GM12878 (cell line): ENCODE data around the gene DNAH17. TPM values are rescaled to one million over a fixed set of nuclear protein-coding genes. Genes with fewer than 3 reads are reported as not detected.

Experiments
- ATAC-seq: fragments of 200-7000 bp; cut with Tn5 transposase; 3 replicates; pipeline ENCODE4 v1.9.1; 2020; ENCODE audit warnings: mild to moderate bottlenecking, moderate library complexity
- BruUV-seq: library from RNA; stranded (reverse); fragments of 400-500 nt; replicated peaks from 2 replicates; lab custom pipeline; 2021; lab: Mats Ljungman, UMichigan
- CTCF ChIA-PET: fragments of 300-600 bp; sonication (Branson Sonifier 250); formaldehyde crosslinking; extraction: SDS; loops from one replicate; lab custom pipeline; 2021; ENCODE audit warnings: inconsistent platforms; lab: Yijun Ruan, JAX
- POLR2A ChIA-PET: fragments of 350-600 bp; formaldehyde crosslinking; extraction: SDS; loops from one replicate; lab custom pipeline; 2021; ENCODE audit warnings: inconsistent platforms; lab: Charles Lee
- RAD21 ChIA-PET: fragments of 300-600 bp; sonication (Branson Sonifier 250); formaldehyde crosslinking; loops from one replicate; lab custom pipeline; 2023; ENCODE audit warnings: antibody characterized with exemption; ENCODE audit not compliant: unreplicated experiment; lab: Charles Lee
- SMC1A ChIA-PET: fragments of 300-600 bp; sonication (Branson Sonifier 250); formaldehyde crosslinking; loops from one replicate; lab custom pipeline; 2023; ENCODE audit not compliant: unreplicated experiment, uncharacterized antibody; lab: Charles Lee
- DNase-seq: peaks from one replicate; pipeline ENCODE4 v3.0.0-alpha.2; 2011; ENCODE audit warnings: low read depth, low spot score
- FAIRE-seq: peaks from 3 replicates; lab custom pipeline; 2011; peaks lifted over from hg19 to GRCh38; lab: Jason Lieb, UNC
- H2AFZ ChIP-seq: 2 replicates; pipeline ENCODE4 v1.6.0; 2011; ENCODE audit warnings: low read depth, low read length, control low read depth; ENCODE audit not compliant: control insufficient read depth
- H3K27ac ChIP-seq: 2 replicates; pipeline ENCODE4 v1.5.1; 2011; ENCODE audit warnings: control low read depth; ENCODE audit not compliant: control insufficient read depth, insufficient read depth
- H3K27me3 ChIP-seq, 2 experiments: replicated peaks in 1 of 2; 2 replicates each; pipeline versions ENCODE4 v1.6.0 to v1.6.1; 2011; ENCODE audit warnings: low read length in 1 of 2; ENCODE audit not compliant: control insufficient read depth in 2 of 2, insufficient read depth in 2 of 2
- H3K36me3 ChIP-seq, 2 experiments: 2 replicates each; pipeline ENCODE4 v1.5.1; 2011; ENCODE audit warnings: low read length in 1 of 2; ENCODE audit not compliant: control insufficient read depth in 2 of 2, insufficient read depth in 2 of 2
- H3K4me1 ChIP-seq: 2 replicates; pipeline ENCODE4 v1.6.1; 2011; ENCODE audit warnings: mild to moderate bottlenecking, low read length, moderate library complexity, mixed read lengths; ENCODE audit not compliant: control insufficient read depth, insufficient read depth
- H3K4me2 ChIP-seq: 2 replicates; pipeline ENCODE4 v1.6.0; 2011; ENCODE audit warnings: control low read depth; ENCODE audit not compliant: control insufficient read depth, insufficient read depth
- H3K4me3 ChIP-seq: fragments of 200-600 bp; sonication (generic); 2 replicates; pipeline ENCODE4 v1.5.1; 2016
- H3K79me2 ChIP-seq: 2 replicates; pipeline ENCODE4 v1.6.0; 2011; ENCODE audit warnings: low read length; ENCODE audit not compliant: control insufficient read depth, insufficient read depth
- H3K9ac ChIP-seq: 2 replicates; pipeline ENCODE4 v1.8.0; 2011; ENCODE audit warnings: low read length, control low read depth, mixed read lengths; ENCODE audit not compliant: control insufficient read depth, insufficient read depth
- H3K9me3 ChIP-seq: replicated peaks from 3 replicates; pipeline ENCODE4 v1.5.1; 2011; ENCODE audit warnings: mild to moderate bottlenecking, low read length; ENCODE audit not compliant: control insufficient read depth, insufficient read depth
- H4K20me1 ChIP-seq: 2 replicates; pipeline ENCODE4 v1.6.0; 2011; ENCODE audit not compliant: control insufficient read depth, insufficient read depth
- CTCF ChIP-seq, 3 experiments: IDR thresholded peaks in 2 of 3; conservative IDR thresholded peaks in 1 of 3; 2 replicates each; pipeline ENCODE4 v1.5.1; 2011; ENCODE audit warnings: low read depth in 3 of 3, low read length in 3 of 3, mild to moderate bottlenecking in 3 of 3, control low read depth in 2 of 3, moderate library complexity in 2 of 3, inconsistent platforms in 1 of 3, mixed read lengths in 1 of 3; ENCODE audit not compliant: control insufficient read depth in 2 of 3, insufficient read depth in 1 of 3; ENCODE audit errors: extremely low read depth in 1 of 3
- E2F8 ChIP-seq: fragments of 450-650 bp; IDR thresholded peaks from 2 replicates; pipeline ENCODE4 v1.6.1; 2018; ENCODE audit warnings: mild to moderate bottlenecking, low read depth, moderate library complexity; ENCODE audit not compliant: partially characterized antibody
- WGBS: methylation state at CpG from one replicate; pipeline ENCODE4 v1.1.6; 2016; ENCODE audit warnings: low lambda C conversion rate; ENCODE audit not compliant: insufficient replicate concordance, insufficient coverage; ENCODE audit errors: missing lambda C conversion rate; 5-methylcytosine and 5-hydroxymethylcytosine counted together
- in situ Hi-C: fragments of 300-500 bp; cut with MboI; formaldehyde crosslinking; loops from 9 replicates; pipeline ENCODE4 v1.14.3; 2018; ENCODE audit warnings: mixed read lengths
- intact Hi-C: fragments of 100-400 bp; cut with micrococcal nuclease; formaldehyde crosslinking; loops from one replicate; pipeline ENCODE4 v1.14.2; 2022; ENCODE audit not compliant: unreplicated experiment
- polyA plus RNA-seq, 11 experiments: library from polyadenylated mRNA; depleted of rRNA in 4 of 11; unstranded in 6 of 11; stranded (reverse) in 5 of 11; fragments of >200 nt; fragmentation: Nextera tagmentation in 4 of 11; fragmentation: Illumina TruSeq in 1 of 11; extraction: Ambion mirVana in 4 of 11; extraction: Trizol in 1 of 11; gene quantifications; 1 replicate in 1 of 11; 2 replicates in 10 of 11; pipeline versions ENCODE4 v1.2.1 to v1.2.3, GENCODE V29; 2011 to 2016; ENCODE audit warnings: inconsistent platforms in 2 of 11, missing spikeins in 2 of 11, low read depth in 1 of 11
- total RNA-seq, 4 experiments: library from RNA; depleted of rRNA in 3 of 4; stranded (reverse); fragments of >200 nt in 3 of 4; fragmentation: Illumina TruSeq in 1 of 4; extraction: Trizol in 1 of 4; gene quantifications; 2 replicates each; pipeline versions ENCODE4 v1.2.1 to v1.2.3, GENCODE V29; 2013 to 2021

DNAH17 gene
- total and polyA plus RNA-seq, 10 of the 15 experiments (the other 5 are each of a cell fraction or from before 2014, with no cell fraction given), result 0.16 to 2.9 (median 0.56) TPM

- H4K20me1 ChIP-seq, result no peaks in the 10 kb centered on the region
- intact Hi-C loops (no loop called here), in situ Hi-C loops (no loop called here)
- peaks cover 2% of the 10 kb centered on the region; the same call in 1 of the 2 replicates for H3K4me1 ChIP-seq
- no peaks in the 10 kb centered on the region for H3K9me3 ChIP-seq
- 35% methylated on average over 10 of the region's 10 CpGs for WGBS
- DNase-seq, result no peak
- ChIA-PET POLR2A (no interaction called here), CTCF (no interaction called here), RAD21 (no interaction called here), SMC1A (no interaction called here)
- H3K79me2 ChIP-seq, result peaks cover 32% of the 10 kb centered on the region
- no peak overlapping the region for H2AFZ ChIP-seq
- no peaks in the 10 kb centered on the region for H3K36me3 ChIP-seq
- no peak for ATAC-seq
- H3K4me3 ChIP-seq, result no peak overlapping the region
- no TSS peak for BruUV-seq
- no peak for FAIRE-seq
- 0 out of 2 replicates have a peak overlapping the region, but pooled peaks have one; percentile 17 for H3K4me2 ChIP-seq
- H3K27me3 ChIP-seq, result no peaks in the 10 kb centered on the region
- H3K27ac ChIP-seq, result no peak overlapping the region
- H3K9ac ChIP-seq, result no peak overlapping the region
- TF ChIP-seq E2F8 (no peak), CTCF (IDR thresholded peaks at IDR 0.05 in 2 of 3, conservative IDR thresholded peaks at IDR 0.05 in 1 of 3; ENCODE audit: control insufficient read depth in 2 of 3, extremely low read depth in 1 of 3, insufficient read depth in 1 of 3, low read depth in 3 of 3, low read length in 3 of 3) (peak in 1 of 3 experiments; percentile 7; a peak in 1 of 6 replicates)
- TF ChIP-seq, all 136 proteins: peak for 1
Measured at GRCh38 chr17:78490156-78490555, 87.0 kb downstream of the DNAH17 start.
